Endodermal cell (in vitro differentiated cells): ENCODE results near the gene KRTAP12-4. TPM values are rescaled to one million over a fixed set of nuclear protein-coding genes. Genes with fewer than 3 reads are reported as not detected.
A peak's percentile ranks its signal among the peaks of the same experiment; 100 is the strongest.

Source experiments
- DNase-seq: peaks from one replicate; pipeline ENCODE4 v3.0.0-alpha.2; 2017
- H3K27ac ChIP-seq: 2 replicates; pipeline ENCODE4 v1.5.1; 2013; ENCODE audit warnings: mild to moderate bottlenecking, low read depth, low read length, moderate library complexity
- H3K27me3 ChIP-seq: 2 replicates; pipeline ENCODE4 v1.6.1; 2013; ENCODE audit warnings: mild to moderate bottlenecking, low read length, moderate library complexity; ENCODE audit not compliant: insufficient read depth, control insufficient read depth, poor library complexity, severe bottlenecking
- H3K36me3 ChIP-seq: 2 replicates; pipeline ENCODE4 v1.7.0; 2013; ENCODE audit warnings: mild to moderate bottlenecking, low read length, moderate library complexity; ENCODE audit not compliant: control insufficient read depth, insufficient read depth
- H3K4me1 ChIP-seq: one replicate; pipeline ENCODE4 v1.7.0; 2013; ENCODE audit warnings: low read length; ENCODE audit not compliant: control insufficient read depth, insufficient read depth
- H3K4me3 ChIP-seq: 2 replicates; pipeline ENCODE4 v1.5.1; 2013; ENCODE audit warnings: mild to moderate bottlenecking, low read length, moderate library complexity
- H3K9ac ChIP-seq: 2 replicates; pipeline ENCODE4 v1.6.1; 2013; ENCODE audit warnings: mild to moderate bottlenecking, low read length, moderate library complexity; ENCODE audit not compliant: poor library complexity, severe bottlenecking; ENCODE audit errors: extremely low read depth
- H3K9me3 ChIP-seq: 2 replicates; pipeline ENCODE4 v1.6.1; 2013; ENCODE audit warnings: mild to moderate bottlenecking, low read length, moderate library complexity; ENCODE audit not compliant: control insufficient read depth
- H3K27ac Mint-ChIP-seq: 2 replicates; pipeline ENCODE4 v1.8.0; 2020; ENCODE audit warnings: mixed read lengths
- H3K27me3 Mint-ChIP-seq: 2 replicates; pipeline ENCODE4 v1.8.0; 2021; ENCODE audit warnings: mild to moderate bottlenecking, mixed read lengths; ENCODE audit not compliant: insufficient read depth
- H3K36me3 Mint-ChIP-seq: 2 replicates; pipeline ENCODE4 v1.8.0; 2020; ENCODE audit warnings: low read depth, mixed read lengths
- H3K4me1 Mint-ChIP-seq: 2 replicates; pipeline ENCODE4 v1.8.0; 2020; ENCODE audit warnings: mixed read lengths
- H3K4me3 Mint-ChIP-seq: 2 replicates; pipeline ENCODE4 v1.8.0; 2020; ENCODE audit warnings: mild to moderate bottlenecking, moderate library complexity, mixed read lengths
- H3K9me3 Mint-ChIP-seq: 2 replicates; pipeline ENCODE4 v1.8.0; 2020; ENCODE audit warnings: mild to moderate bottlenecking, mixed read lengths
- WGBS, 2 experiments: methylation state at CpG; one replicate each; pipeline versions ENCODE4 v1.1.5 to v1.1.7; 2013; ENCODE audit warnings: missing lambda C conversion rate in 2 of 2, mixed read lengths in 1 of 2; ENCODE audit not compliant: insufficient coverage in 1 of 2, insufficient read length in 1 of 2; 5-methylcytosine and 5-hydroxymethylcytosine counted together
- total RNA-seq, 2 donors: library from RNA; stranded (reverse); fragmentation: NEBNext Ultra II Directional in 1 of 2; extraction: Animal tissue kit (Norgen Biotek cat#: 25700) in 1 of 2; gene quantifications; 2 replicates in 1 of 2; 3 replicates in 1 of 2; pipeline ENCODE4 v1.2.1, GENCODE V29; 2021
- TF ChIP-seq, protein P1 (sequence below): fragments of 200-600 bp; sonication (generic); conservative IDR thresholded peaks from 2 replicates; pipeline ENCODE4 v1.5.0; 2021; ENCODE audit warnings: antibody characterized with exemption, mild to moderate bottlenecking

The KRTAP12-4 gene
- total RNA-seq, 2 donors from 2014 or later: not detected

DNA sequence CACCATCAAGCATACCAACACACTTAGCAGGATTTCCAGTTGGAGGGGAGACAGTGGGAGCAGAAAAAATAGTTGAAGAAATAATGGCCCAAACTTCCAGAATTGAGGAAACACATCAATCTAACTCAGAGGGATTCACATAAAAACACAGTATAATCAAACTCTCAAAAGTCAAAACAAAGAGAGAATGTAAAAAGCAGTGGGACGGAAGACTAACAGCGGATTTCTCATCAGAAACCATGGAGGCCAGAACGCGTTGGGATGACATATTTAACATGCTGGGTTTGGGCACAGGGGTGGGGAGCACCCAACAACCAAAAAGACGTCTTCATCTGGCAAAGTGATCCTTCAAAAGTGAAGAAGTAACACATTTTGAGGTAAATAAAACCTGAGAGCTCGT, 34.6 kb downstream of the KRTAP12-4 start:
- H3K9me3 ChIP-seq: peaks cover 54% of the 10 kb centered on the region
- H3K27ac Mint-ChIP-seq: no peak overlapping the region
- H3K27me3 Mint-ChIP-seq: no peaks in the 10 kb centered on the region
- H3K27me3 ChIP-seq: no peaks in the 10 kb centered on the region
- peaks cover 56% of the 10 kb centered on the region for H3K9me3 Mint-ChIP-seq
- no peaks in the 10 kb centered on the region for H3K4me1 ChIP-seq
- no peak overlapping the region for H3K4me3 Mint-ChIP-seq
- H3K9ac ChIP-seq: no peak overlapping the region
- WGBS, 2 experiments: 88 to 94% methylated on average over 5 to 6 of the region's 6 CpGs
- no peak overlapping the region for H3K4me3 ChIP-seq
- no peak for DNase-seq
- H3K4me1 Mint-ChIP-seq: peaks cover 4% of the 10 kb centered on the region
- no peaks in the 10 kb centered on the region for H3K36me3 Mint-ChIP-seq
- TF ChIP-seq, protein P1, sequence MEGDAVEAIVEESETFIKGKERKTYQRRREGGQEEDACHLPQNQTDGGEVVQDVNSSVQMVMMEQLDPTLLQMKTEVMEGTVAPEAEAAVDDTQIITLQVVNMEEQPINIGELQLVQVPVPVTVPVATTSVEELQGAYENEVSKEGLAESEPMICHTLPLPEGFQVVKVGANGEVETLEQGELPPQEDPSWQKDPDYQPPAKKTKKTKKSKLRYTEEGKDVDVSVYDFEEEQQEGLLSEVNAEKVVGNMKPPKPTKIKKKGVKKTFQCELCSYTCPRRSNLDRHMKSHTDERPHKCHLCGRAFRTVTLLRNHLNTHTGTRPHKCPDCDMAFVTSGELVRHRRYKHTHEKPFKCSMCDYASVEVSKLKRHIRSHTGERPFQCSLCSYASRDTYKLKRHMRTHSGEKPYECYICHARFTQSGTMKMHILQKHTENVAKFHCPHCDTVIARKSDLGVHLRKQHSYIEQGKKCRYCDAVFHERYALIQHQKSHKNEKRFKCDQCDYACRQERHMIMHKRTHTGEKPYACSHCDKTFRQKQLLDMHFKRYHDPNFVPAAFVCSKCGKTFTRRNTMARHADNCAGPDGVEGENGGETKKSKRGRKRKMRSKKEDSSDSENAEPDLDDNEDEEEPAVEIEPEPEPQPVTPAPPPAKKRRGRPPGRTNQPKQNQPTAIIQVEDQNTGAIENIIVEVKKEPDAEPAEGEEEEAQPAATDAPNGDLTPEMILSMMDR: no peak
- no peaks in the 10 kb centered on the region for H3K36me3 ChIP-seq
- H3K27ac ChIP-seq: no peak overlapping the region

DNA sequence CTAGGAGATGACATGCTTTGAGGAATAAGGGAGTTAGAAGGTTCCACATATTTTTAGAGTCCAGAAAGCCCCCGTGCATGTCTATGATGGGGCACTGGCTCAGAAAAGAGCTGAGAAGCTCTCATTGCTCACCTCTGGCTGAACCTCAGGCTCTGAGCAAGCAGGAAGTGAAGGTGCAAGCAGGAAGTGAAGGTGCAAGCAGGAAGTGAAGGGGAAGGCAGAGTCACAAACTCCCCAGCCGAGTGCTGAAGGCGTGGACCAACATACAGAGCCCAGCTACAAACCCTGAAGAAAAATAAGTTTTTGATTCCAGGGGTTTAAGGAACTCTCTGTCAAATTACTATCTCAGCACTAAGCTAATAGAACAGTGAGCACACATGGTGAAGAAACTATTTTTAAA, 35.5 kb downstream of the KRTAP12-4 start:
- no peaks in the 10 kb centered on the region for H3K4me1 ChIP-seq
- H3K27me3 Mint-ChIP-seq: peaks cover 2% of the 10 kb centered on the region
- DNase-seq: no peak
- no peak overlapping the region for H3K4me3 ChIP-seq
- 95 to 97% methylated on average over 3 of the region's 3 CpGs for WGBS, 2 experiments
- no peak overlapping the region for H3K27ac Mint-ChIP-seq
- no peak overlapping the region for H3K4me3 Mint-ChIP-seq
- no peak overlapping the region for H3K9ac ChIP-seq
- H3K9me3 Mint-ChIP-seq: peaks cover 46% of the 10 kb centered on the region
- TF ChIP-seq, protein P1: no peak
- H3K27ac ChIP-seq: no peak overlapping the region
- peaks cover 4% of the 10 kb centered on the region for H3K4me1 Mint-ChIP-seq
- no peaks in the 10 kb centered on the region for H3K36me3 ChIP-seq
- H3K36me3 Mint-ChIP-seq: no peaks in the 10 kb centered on the region
- peaks cover 44% of the 10 kb centered on the region for H3K9me3 ChIP-seq
- H3K27me3 ChIP-seq: no peaks in the 10 kb centered on the region

DNA sequence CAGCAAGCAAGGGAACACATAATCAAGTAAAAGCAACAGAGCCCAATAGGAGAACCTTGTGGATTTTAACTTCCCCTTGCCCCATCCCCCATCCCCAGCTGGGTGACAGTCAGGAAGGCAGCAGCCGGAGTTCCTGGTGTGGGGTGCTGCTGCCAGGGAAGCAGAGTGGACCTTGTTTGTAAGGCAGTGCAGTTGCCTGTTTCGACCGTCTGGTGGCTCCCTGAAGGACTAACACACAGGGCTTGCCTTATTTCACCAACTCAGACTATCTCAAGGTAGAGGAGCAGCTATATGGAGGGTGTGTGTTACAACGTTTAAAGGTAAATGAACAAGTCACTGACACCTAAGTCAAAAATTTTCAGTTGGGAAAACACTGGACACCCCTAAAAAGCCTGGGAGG, 36.0 kb downstream of the KRTAP12-4 start:
- no peak overlapping the region for H3K27ac Mint-ChIP-seq
- no peak overlapping the region for H3K4me3 Mint-ChIP-seq
- no peaks in the 10 kb centered on the region for H3K36me3 Mint-ChIP-seq
- H3K9me3 ChIP-seq: peaks cover 40% of the 10 kb centered on the region
- H3K9me3 Mint-ChIP-seq: peaks cover 42% of the 10 kb centered on the region
- DNase-seq: peak; percentile 77
- no peak overlapping the region for H3K4me3 ChIP-seq
- no peaks in the 10 kb centered on the region for H3K27me3 ChIP-seq
- no peaks in the 10 kb centered on the region for H3K4me1 ChIP-seq
- H3K27me3 Mint-ChIP-seq: peaks cover 2% of the 10 kb centered on the region
- H3K4me1 Mint-ChIP-seq: peaks cover 4% of the 10 kb centered on the region
- H3K36me3 ChIP-seq: no peaks in the 10 kb centered on the region
- H3K27ac ChIP-seq: no peak overlapping the region
- H3K9ac ChIP-seq: no peak overlapping the region
- TF ChIP-seq, protein P1: peak; percentile 69
- 83 to 86% methylated on average over 1 to 4 of the region's 4 CpGs for WGBS, 2 experiments
